Upper lobe of right lung (tissue), 1 donor: ENCODE results near the gene TMEM255B. TPM values are rescaled to one million over a fixed set of nuclear protein-coding genes. Genes with fewer than 3 reads are reported as not detected.

ENCODE experiments used
- ATAC-seq: fragments of 200-7000 bp; cut with Tn5 transposase; one replicate; pipeline ENCODE4 v1.9.1; 2020; ENCODE audit warnings: mild to moderate bottlenecking, moderate library complexity
- DNase-seq: peaks from one replicate; pipeline ENCODE4 v3.0.0-alpha.2; 2020
- H3K27ac ChIP-seq: fragments of 200-600 bp; one replicate; pipeline ENCODE4 v1.8.0; 2022
- H3K27me3 ChIP-seq: fragments of 200-600 bp; one replicate; pipeline ENCODE4 v1.8.0; 2022; ENCODE audit warnings: mild to moderate bottlenecking
- H3K36me3 ChIP-seq: fragments of 200-600 bp; one replicate; pipeline ENCODE4 v1.8.0; 2022
- H3K4me1 ChIP-seq: fragments of 200-600 bp; one replicate; pipeline ENCODE4 v1.8.0; 2022
- H3K4me3 ChIP-seq: fragments of 200-600 bp; one replicate; pipeline ENCODE4 v1.8.0; 2022; ENCODE audit warnings: mild to moderate bottlenecking
- H3K9me3 ChIP-seq: fragments of 200-600 bp; one replicate; pipeline ENCODE4 v1.8.0; 2022
- intact Hi-C: fragments of 100-400 bp; cut with DNase I; formaldehyde crosslinking; loops from one replicate; pipeline ENCODE4 v1.11.0; 2022
- total RNA-seq: library from RNA; stranded (reverse); fragmentation: NEBNext Ultra II Directional; extraction: Animal tissue kit (Norgen Biotek cat#: 25700); gene quantifications from one replicate; pipeline ENCODE4 v1.2.1, GENCODE V29; 2021
- TF ChIP-seq, protein P1 (sequence below): fragments of 200-600 bp; IDR thresholded peaks from one replicate; pipeline ENCODE4 v1.8.0; 2022; ENCODE audit warnings: antibody characterized with exemption
- donor health status: DM: no; HTN: yes; CAD: no; lungs with severe emphysema.

The TMEM255B gene
- total RNA-seq, 1 donor from 2014 or later = 43.6 TPM

- H3K36me3 ChIP-seq = no peaks in the 10 kb centered on the region
- peaks cover 10% of the 10 kb centered on the region for H3K4me1 ChIP-seq
- no peaks in the 10 kb centered on the region for H3K27me3 ChIP-seq
- DNase-seq (no peak), ATAC-seq (no peak)
- TF ChIP-seq, protein P1, sequence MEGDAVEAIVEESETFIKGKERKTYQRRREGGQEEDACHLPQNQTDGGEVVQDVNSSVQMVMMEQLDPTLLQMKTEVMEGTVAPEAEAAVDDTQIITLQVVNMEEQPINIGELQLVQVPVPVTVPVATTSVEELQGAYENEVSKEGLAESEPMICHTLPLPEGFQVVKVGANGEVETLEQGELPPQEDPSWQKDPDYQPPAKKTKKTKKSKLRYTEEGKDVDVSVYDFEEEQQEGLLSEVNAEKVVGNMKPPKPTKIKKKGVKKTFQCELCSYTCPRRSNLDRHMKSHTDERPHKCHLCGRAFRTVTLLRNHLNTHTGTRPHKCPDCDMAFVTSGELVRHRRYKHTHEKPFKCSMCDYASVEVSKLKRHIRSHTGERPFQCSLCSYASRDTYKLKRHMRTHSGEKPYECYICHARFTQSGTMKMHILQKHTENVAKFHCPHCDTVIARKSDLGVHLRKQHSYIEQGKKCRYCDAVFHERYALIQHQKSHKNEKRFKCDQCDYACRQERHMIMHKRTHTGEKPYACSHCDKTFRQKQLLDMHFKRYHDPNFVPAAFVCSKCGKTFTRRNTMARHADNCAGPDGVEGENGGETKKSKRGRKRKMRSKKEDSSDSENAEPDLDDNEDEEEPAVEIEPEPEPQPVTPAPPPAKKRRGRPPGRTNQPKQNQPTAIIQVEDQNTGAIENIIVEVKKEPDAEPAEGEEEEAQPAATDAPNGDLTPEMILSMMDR = no peak
- no peak overlapping the region for H3K4me3 ChIP-seq
- H3K9me3 ChIP-seq = no peaks in the 10 kb centered on the region
- no peak overlapping the region for H3K27ac ChIP-seq
- intact Hi-C loops = no loop called here
Measured at GRCh38 chr13:113806526-113806925, 47.5 kb downstream of the TMEM255B start.

- peaks cover 2% of the 10 kb centered on the region for H3K4me1 ChIP-seq
- intact Hi-C loops = no loop called here
- H3K27me3 ChIP-seq = no peaks in the 10 kb centered on the region
- no peaks in the 10 kb centered on the region for H3K9me3 ChIP-seq
- ATAC-seq (no peak), DNase-seq (no peak)
- no peaks in the 10 kb centered on the region for H3K36me3 ChIP-seq
- no peak overlapping the region for H3K27ac ChIP-seq
- TF ChIP-seq, protein P1 = no peak
- H3K4me3 ChIP-seq = no peak overlapping the region
Measured at GRCh38 chr13:113808058-113808834, 49.2 kb downstream of the TMEM255B start.

- intact Hi-C loops = no loop called here
- TF ChIP-seq, protein P1 = no peak
- ATAC-seq = no peak
Measured at GRCh38 chr13:113809934-113810333, 50.9 kb downstream of the TMEM255B start.

DNA sequence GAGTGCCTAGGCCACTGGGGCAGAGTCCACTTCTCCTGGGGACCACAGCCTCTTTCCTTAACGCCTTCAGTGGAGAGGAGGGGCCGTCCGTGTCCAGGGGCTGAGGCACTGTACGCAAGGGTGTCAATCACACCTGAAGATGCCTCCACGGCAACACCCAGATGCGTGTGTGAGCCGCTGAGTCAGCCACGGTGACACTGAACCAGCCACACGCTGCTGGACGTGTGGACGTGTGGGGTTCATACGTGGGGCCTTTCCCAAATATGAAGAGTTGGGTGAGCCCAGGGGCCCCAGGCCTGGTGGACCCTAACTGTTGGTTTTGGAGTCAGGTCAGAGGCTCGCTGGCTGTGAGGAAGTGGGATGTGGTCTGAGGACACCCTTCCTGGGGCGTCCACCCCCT is 51.6 kb downstream of the TMEM255B start:
- ATAC-seq (no peak), DNase-seq (no peak)
- TF ChIP-seq, protein P1 = no peak
- H3K4me3 ChIP-seq = no peak overlapping the region
- intact Hi-C loops = no loop called here
- peaks cover 13% of the 10 kb centered on the region for H3K4me1 ChIP-seq
- no peak overlapping the region for H3K27ac ChIP-seq
- H3K9me3 ChIP-seq = no peaks in the 10 kb centered on the region
- H3K27me3 ChIP-seq = no peaks in the 10 kb centered on the region
- no peaks in the 10 kb centered on the region for H3K36me3 ChIP-seq

More at GRCh38 chr13:113809934-113810333, 50.9 kb downstream of the TMEM255B start:
- Histone ChIP-seq H3K9me3 (no peaks in the 10 kb centered on the region), H3K27ac (no peak overlapping the region), H3K27me3 (no peaks in the 10 kb centered on the region), H3K4me3 (no peak overlapping the region), H3K4me1 (peaks cover 13% of the 10 kb centered on the region), H3K36me3 (no peaks in the 10 kb centered on the region)
- no peak for DNase-seq

- H3K4me1 ChIP-seq = peaks cover 15% of the 10 kb centered on the region
- no peak for DNase-seq
- H3K27me3 ChIP-seq = no peaks in the 10 kb centered on the region
- H3K27ac ChIP-seq = no peak overlapping the region
- intact Hi-C loops = no loop called here
- H3K4me3 ChIP-seq = no peak overlapping the region
- no peaks in the 10 kb centered on the region for H3K9me3 ChIP-seq
- H3K36me3 ChIP-seq = no peaks in the 10 kb centered on the region
- ATAC-seq = no peak
- TF ChIP-seq, protein P1 = no peak
Measured at GRCh38 chr13:113811081-113811928, 52.3 kb downstream of the TMEM255B start.
